H1 (cell line): ENCODE measurements around the gene HIVEP3. TPM values are rescaled to one million over a fixed set of nuclear protein-coding genes. Genes with fewer than 3 reads are reported as not detected.

Experiments
- CTCF ChIA-PET: fragments of 300-600 bp; sonication (Branson Sonifier 250); formaldehyde crosslinking; loops from one replicate; lab custom pipeline; 2021; ENCODE audit not compliant: partially characterized antibody; lab: Charles Lee
- POLR2A ChIA-PET: fragments of 300-600 bp; sonication (Branson Sonifier 250); formaldehyde crosslinking; loops from one replicate; lab custom pipeline; 2021; ENCODE audit warnings: inconsistent platforms; ENCODE audit not compliant: partially characterized antibody; lab: Charles Lee
- DNase-seq, 2 experiments: peaks; one replicate each; pipeline versions ENCODE4 v3.0.0 to v3.0.0-alpha.2; 2010 to 2022; ENCODE audit warnings: low spot score in 2 of 2, low read depth in 1 of 2, mixed read lengths in 1 of 2
- FAIRE-seq: peaks from 2 replicates; lab custom pipeline; 2011; peaks lifted over from hg19 to GRCh38; lab: Jason Lieb, UNC
- H2AFZ ChIP-seq: 2 replicates; pipeline ENCODE4 v1.8.1; 2012; ENCODE audit warnings: low read length, inconsistent platforms
- H2AK5ac ChIP-seq: 2 replicates; pipeline ENCODE4 v1.6.1; 2013; ENCODE audit warnings: low read depth, low read length
- H2BK120ac ChIP-seq: replicated peaks from 2 replicates; pipeline ENCODE3; 2013; ENCODE audit warnings: low read depth, low read length, inconsistent platforms
- H2BK12ac ChIP-seq: 2 replicates; pipeline ENCODE4 v1.6.1; 2013; ENCODE audit warnings: low read depth, low read length
- H2BK15ac ChIP-seq: 2 replicates; pipeline ENCODE4 v1.6.1; 2013; ENCODE audit warnings: low read length
- H2BK20ac ChIP-seq: 2 replicates; pipeline ENCODE4 v1.6.1; 2013; ENCODE audit warnings: low read length
- H2BK5ac ChIP-seq: 2 replicates; pipeline ENCODE4 v1.6.1; 2013; ENCODE audit warnings: low read depth, low read length
- H3K14ac ChIP-seq: 2 replicates; pipeline ENCODE4 v1.6.1; 2013; ENCODE audit warnings: inconsistent platforms; ENCODE audit not compliant: insufficient read length
- H3K18ac ChIP-seq: 2 replicates; pipeline ENCODE4 v1.6.1; 2013; ENCODE audit warnings: low read length; ENCODE audit errors: extremely low read depth
- H3K23ac ChIP-seq: 2 replicates; pipeline ENCODE4 v1.6.1; 2013; ENCODE audit warnings: inconsistent platforms; ENCODE audit not compliant: insufficient read length
- H3K23me2 ChIP-seq: 2 replicates; pipeline ENCODE4 v1.6.1; 2013; ENCODE audit warnings: low read depth, low read length
- H3K27ac ChIP-seq: 2 replicates; pipeline ENCODE4 v1.6.1; 2011; ENCODE audit warnings: low read depth, low read length, inconsistent platforms
- H3K27me3 ChIP-seq, 4 experiments: replicated peaks in 1 of 4; 1 replicate in 1 of 4; 2 replicates in 3 of 4; pipeline versions ENCODE4 v1.6.1 to v1.8.1; 2011 to 2013; ENCODE audit warnings: low read length in 3 of 4, mild to moderate bottlenecking in 3 of 4, inconsistent platforms in 2 of 4, mixed read lengths in 2 of 4, moderate library complexity in 1 of 4; ENCODE audit not compliant: control insufficient read depth in 3 of 4, insufficient read depth in 3 of 4; ENCODE audit errors: extremely low read depth in 1 of 4
- H3K36me3 ChIP-seq, 4 experiments: 2 replicates each; pipeline versions ENCODE4 v1.6.1 to v1.8.1; 2011 to 2013; ENCODE audit warnings: mild to moderate bottlenecking in 4 of 4, low read length in 3 of 4, moderate library complexity in 2 of 4, control low read depth in 1 of 4, inconsistent platforms in 1 of 4; ENCODE audit not compliant: insufficient read depth in 4 of 4, control insufficient read depth in 2 of 4
- H3K4ac ChIP-seq: replicated peaks from 2 replicates; pipeline ENCODE3; 2013; ENCODE audit warnings: low read length, low read depth, mixed read lengths, inconsistent platforms; ENCODE audit not compliant: insufficient read length
- H3K4me1 ChIP-seq, 4 experiments: replicated peaks in 1 of 4; 1 replicate in 1 of 4; 2 replicates in 3 of 4; pipeline versions ENCODE4 v1.6.1 to v1.8.1; 2011 to 2013; ENCODE audit warnings: low read length in 3 of 4, inconsistent platforms in 2 of 4, mixed read lengths in 1 of 4; ENCODE audit not compliant: insufficient read depth in 4 of 4, control insufficient read depth in 3 of 4
- H3K4me2 ChIP-seq, 2 experiments: 2 replicates each; pipeline versions ENCODE4 v1.6.1 to v1.8.1; 2011 to 2013; ENCODE audit warnings: low read depth in 2 of 2, low read length in 2 of 2, control low read depth in 1 of 2, inconsistent platforms in 1 of 2, mild to moderate bottlenecking in 1 of 2; ENCODE audit not compliant: insufficient read depth in 1 of 2
- H3K4me3 ChIP-seq, 4 experiments: fragments of 200-600, 300-600 bp in 1 of 4; sonication (generic), shearing (Covaris generic), sonication (Bioruptor Twin) in 1 of 4; 2 replicates each; pipeline versions ENCODE4 v1.5.1 to v1.8.1; 2011 to 2016; ENCODE audit warnings: low read length in 4 of 4, low read depth in 3 of 4, control low read depth in 2 of 4, inconsistent platforms in 2 of 4, mild to moderate bottlenecking in 2 of 4, mixed read lengths in 1 of 4, moderate library complexity in 1 of 4; ENCODE audit not compliant: insufficient read depth in 2 of 4; ENCODE audit errors: extremely low read depth in 1 of 4
- H3K56ac ChIP-seq: replicated peaks from 2 replicates; pipeline ENCODE3; 2013; ENCODE audit warnings: low read depth, mild to moderate bottlenecking, mixed read lengths, low read length, inconsistent platforms; ENCODE audit not compliant: insufficient read length
- H3K79me1 ChIP-seq: 2 replicates; pipeline ENCODE4 v1.6.1; 2013; ENCODE audit warnings: low read depth, low read length, control low read depth
- H3K79me2 ChIP-seq, 2 experiments: 2 replicates each; pipeline versions ENCODE4 v1.6.1 to v1.8.1; 2012 to 2013; ENCODE audit warnings: low read length in 2 of 2, mild to moderate bottlenecking in 2 of 2, inconsistent platforms in 1 of 2; ENCODE audit not compliant: insufficient read depth in 2 of 2, control insufficient read depth in 1 of 2
- H3K9ac ChIP-seq, 4 experiments: replicated peaks in 1 of 4; 1 replicate in 1 of 4; 2 replicates in 3 of 4; pipeline versions ENCODE4 v1.6.1 to v1.8.1; 2011 to 2013; ENCODE audit warnings: low read depth in 3 of 4, low read length in 3 of 4, control low read depth in 2 of 4, mild to moderate bottlenecking in 2 of 4, moderate library complexity in 2 of 4, inconsistent platforms in 1 of 4; ENCODE audit errors: extremely low read depth in 1 of 4
- H3K9me3 ChIP-seq, 2 experiments: 2 replicates each; pipeline versions ENCODE4 v1.6.1 to v1.8.1; 2012 to 2013; ENCODE audit warnings: mild to moderate bottlenecking in 2 of 2, moderate library complexity in 2 of 2, control low read depth in 1 of 2, inconsistent platforms in 1 of 2, low read depth in 1 of 2, low read length in 1 of 2, mixed read lengths in 1 of 2; ENCODE audit not compliant: insufficient read depth in 2 of 2
- H4K20me1 ChIP-seq, 2 experiments: replicated peaks in 1 of 2; 2 replicates each; pipeline versions ENCODE3 to v1.8.1; 2011 to 2013; ENCODE audit warnings: inconsistent platforms in 2 of 2, low read length in 2 of 2, mild to moderate bottlenecking in 1 of 2; ENCODE audit not compliant: insufficient read depth in 2 of 2, control insufficient read depth in 1 of 2
- H4K5ac ChIP-seq: 2 replicates; pipeline ENCODE4 v1.6.1; 2013; ENCODE audit warnings: low read length, low read depth, mixed read lengths, inconsistent platforms; ENCODE audit not compliant: insufficient read length
- H4K8ac ChIP-seq: 2 replicates; pipeline ENCODE4 v1.8.0; 2013; ENCODE audit warnings: mild to moderate bottlenecking, moderate library complexity, low read length, inconsistent platforms; ENCODE audit not compliant: insufficient read depth; ENCODE audit errors: extremely low read depth
- H4K91ac ChIP-seq: replicated peaks from 2 replicates; pipeline ENCODE3; 2013; ENCODE audit warnings: low read length, mixed read lengths, inconsistent platforms; ENCODE audit not compliant: insufficient read length
- ATF3 ChIP-seq: IDR thresholded peaks from 2 replicates; pipeline ENCODE4 v1.6.1; 2011; ENCODE audit warnings: low read depth, mild to moderate bottlenecking, low read length; ENCODE audit not compliant: insufficient read depth
- CBX5 ChIP-seq: fragments of 300-800, 300-1000 bp; sonication (generic); IDR thresholded peaks from 2 replicates; pipeline ENCODE4 v1.7.1; 2016; ENCODE audit warnings: antibody characterized with exemption, low read length, low read depth
- FOSL1 ChIP-seq: IDR thresholded peaks from 2 replicates; pipeline ENCODE4 v1.6.1; 2011; ENCODE audit warnings: mild to moderate bottlenecking, low read depth, low read length, moderate library complexity; ENCODE audit not compliant: insufficient read depth
- PHF8 ChIP-seq: fragments of 200-600 bp; sonication (generic); conservative IDR thresholded peaks from 2 replicates; pipeline ENCODE4 v1.7.1; 2012; ENCODE audit warnings: low read depth, mild to moderate bottlenecking, inconsistent platforms, low read length, moderate library complexity
- SP2 ChIP-seq: IDR thresholded peaks from 2 replicates; pipeline ENCODE4 v1.6.1; 2012; ENCODE audit warnings: mild to moderate bottlenecking, low read length, inconsistent platforms
- WGBS, 2 experiments: shearing (Covaris generic) in 1 of 2; methylation state at CpG; one replicate each; pipeline versions ENCODE4 v1.1.6 to v1.1.7; 2013 to 2015; ENCODE audit warnings: low lambda C conversion rate in 2 of 2, mixed read lengths in 2 of 2, inconsistent platforms in 1 of 2, low coverage in 1 of 2, missing lambda C conversion rate in 1 of 2; ENCODE audit not compliant: insufficient replicate concordance in 2 of 2, insufficient coverage in 1 of 2, insufficient read length in 1 of 2; ENCODE audit errors: extremely low coverage in 1 of 2, missing lambda C conversion rate in 1 of 2; 5-methylcytosine and 5-hydroxymethylcytosine counted together
- polyA plus RNA-seq, 7 experiments: library from polyadenylated mRNA; depleted of rRNA in 3 of 7; stranded (reverse) in 5 of 7; unstranded in 2 of 7; fragments of >200 nt in 5 of 7; fragments of 200-250 nt in 2 of 7; gene quantifications; 1 replicate in 5 of 7; 2 replicates in 1 of 7; 4 replicates in 1 of 7; pipeline versions ENCODE4 v1.2.1 to v1.2.3, GENCODE V29; 2011 to 2013; ENCODE audit warnings: missing spikeins in 2 of 7, mixed read lengths in 2 of 7
- total RNA-seq: library from RNA; stranded (reverse); fragmentation: NEBNext Ultra II Directional; extraction: Animal tissue kit (Norgen Biotek cat#: 25700); gene quantifications from 2 replicates; pipeline ENCODE4 v1.2.1, GENCODE V29; 2021

HIVEP3 gene
- total and polyA plus RNA-seq, 2 of the 8 experiments (the other 6 are each of a cell fraction or from before 2014, with no cell fraction given), result 0.24 to 0.69 TPM

GRCh38 chr1:41743366-41743765, 175.4 kb downstream of the HIVEP3 start:
- CTCF ChIA-PET, result interaction anchor here (1.1 kb wide), 1 partner anchor 16 kb away, joined by 5 read pairs; no protein-coding TSS in a partner anchor
- H3K4me1 ChIP-seq, result no peaks in the 10 kb centered on the region
- H2BK12ac ChIP-seq, result no peak overlapping the region
- H3K9me3 ChIP-seq, result no peaks in the 10 kb centered on the region
- H2BK5ac ChIP-seq, result no peak overlapping the region
- no peak overlapping the region for H3K27ac ChIP-seq
- no peaks in the 10 kb centered on the region; the same call in 1 of the 2 replicates for H3K23me2 ChIP-seq
- H4K20me1 ChIP-seq, result no peaks in the 10 kb centered on the region
- FAIRE-seq (no peak), DNase-seq (no peak)
- H3K9ac ChIP-seq, result no peak overlapping the region
- H3K36me3 ChIP-seq, result no peaks in the 10 kb centered on the region
- H3K27me3 ChIP-seq, result no peaks in the 10 kb centered on the region
- H3K4ac ChIP-seq, result no peak overlapping the region
- TF ChIP-seq FOSL1, result no peak
- TF ChIP-seq SP2, result no peak
- TF ChIP-seq ATF3, result no peak
- TF ChIP-seq CBX5, result no peak
- TF ChIP-seq PHF8, result no peak
- TF ChIP-seq, all 59 proteins: peak for 0
- no peak overlapping the region for H3K4me3 ChIP-seq
- H4K5ac ChIP-seq, result no peak overlapping the region
- no peak overlapping the region for H4K91ac ChIP-seq
- H3K14ac ChIP-seq, result no peak overlapping the region
- no peaks in the 10 kb centered on the region for H3K79me1 ChIP-seq
- no peak overlapping the region for H3K18ac ChIP-seq
- H3K56ac ChIP-seq, result no peak overlapping the region
- H2BK20ac ChIP-seq, result no peak overlapping the region
- WGBS, 2 experiments, result 76% methylated on average over 3 of the region's 3 CpGs; no CpG with 5 or more reads in 1 of the 2 experiments
- POLR2A ChIA-PET, result no interaction called here
- no peak overlapping the region for H4K8ac ChIP-seq
- no peak overlapping the region for H2AK5ac ChIP-seq
- no peaks in the 10 kb centered on the region for H3K79me2 ChIP-seq
- no peak overlapping the region for H2AFZ ChIP-seq
- H3K23ac ChIP-seq, result no peak overlapping the region
- no peak overlapping the region for H2BK15ac ChIP-seq
- no peak overlapping the region for H3K4me2 ChIP-seq
- no peak overlapping the region for H2BK120ac ChIP-seq
